Inferior parietal cortex (tissue), 1 donor: ENCODE measurements around the gene HCN1.
"Not testable (repeated sequence)": the region's sequence is repeated elsewhere in the genome, so short reads cannot be mapped to it uniquely, and the experiment has no call there.

Experiments used
- DNase-seq: peaks from one replicate; pipeline ENCODE4 v3.0.0-alpha.2; 2016; ENCODE audit errors: extremely low spot score

HCN1 gene

GRCh38 chr5:45417285-45417998 is 278.7 kb downstream of the HCN1 start:
- DNase-seq, result no peak

GRCh38 chr5:45414620-45415573 is 281.3 kb downstream of the HCN1 start:
- DNase-seq, result no peak

- DNase-seq, result no peak
These were observed 284.1 kb downstream of the HCN1 start for GRCh38 chr5:45411971-45412612.

- no peak for DNase-seq
These were observed 285.7 kb downstream of the HCN1 start for GRCh38 chr5:45410304-45410995.

- DNase-seq, result no peak
These were observed 288.1 kb downstream of the HCN1 start for GRCh38 chr5:45408067-45408466.

- DNase-seq, result no peak
These were observed 293.2 kb downstream of the HCN1 start for GRCh38 chr5:45402804-45403455.

- no peak for DNase-seq
These were observed 297.1 kb downstream of the HCN1 start for GRCh38 chr5:45399041-45399440.

- DNase-seq, result no peak
These were observed 310.7 kb downstream of the HCN1 start for GRCh38 chr5:45385321-45386058.

GRCh38 chr5:45383985-45384384 is 312.2 kb downstream of the HCN1 start:
- DNase-seq, result no peak

GRCh38 chr5:45382583-45382982 is 313.6 kb downstream of the HCN1 start:
- no peak for DNase-seq

- DNase-seq, result no peak
These were observed 319.8 kb downstream of the HCN1 start for GRCh38 chr5:45376417-45376816.

- DNase-seq, result no peak
These were observed 323.6 kb downstream of the HCN1 start for GRCh38 chr5:45372629-45373028.

GRCh38 chr5:45371423-45371822 is 324.8 kb downstream of the HCN1 start:
- not testable (repeated sequence) for DNase-seq

- no peak for DNase-seq
These were observed 340.8 kb downstream of the HCN1 start for GRCh38 chr5:45355189-45355992.

- DNase-seq, result no peak
These were observed 359.7 kb downstream of the HCN1 start for GRCh38 chr5:45336464-45336863.

- no peak for DNase-seq
These were observed 360.2 kb downstream of the HCN1 start for GRCh38 chr5:45335978-45336377.

- DNase-seq, result no peak
These were observed 360.8 kb downstream of the HCN1 start for GRCh38 chr5:45335346-45335745.

- no peak for DNase-seq
These were observed 361.2 kb downstream of the HCN1 start for GRCh38 chr5:45334939-45335338.

- not testable (repeated sequence) for DNase-seq
These were observed 383.6 kb downstream of the HCN1 start for GRCh38 chr5:45312627-45313026.

- DNase-seq, result no peak
These were observed 400.9 kb downstream of the HCN1 start for GRCh38 chr5:45295231-45295630.
